HG03442 (cell line): ENCODE results near the gene LCP2.

Experiments
- ATAC-seq: cut with Tn5 transposase; IDR thresholded peaks from one replicate; pipeline ENCODE4 v1.9.1; 2021; ENCODE audit warnings: mild to moderate bottlenecking, moderate library complexity; ENCODE audit not compliant: unreplicated experiment

LCP2 gene

DNA sequence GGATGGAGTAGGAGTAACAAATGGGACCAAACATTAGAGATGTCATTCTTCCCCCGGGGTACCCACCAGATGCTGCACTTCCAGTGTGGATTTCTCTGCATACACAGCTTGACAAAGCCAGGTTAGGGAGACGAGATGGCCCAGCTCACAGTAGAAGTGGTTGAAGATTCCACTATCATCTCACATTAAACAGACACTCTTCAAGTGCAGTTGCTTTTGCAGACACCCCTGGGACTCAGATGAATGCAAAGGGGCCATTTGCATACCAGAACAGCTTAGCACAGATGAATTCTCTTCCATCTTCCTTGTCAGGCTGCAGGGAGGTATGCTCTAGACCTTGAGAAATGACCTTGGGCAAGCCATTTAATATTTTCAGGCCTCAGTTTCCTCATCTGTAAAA lies 77.4 kb downstream of the LCP2 start:
- no peak for ATAC-seq

DNA sequence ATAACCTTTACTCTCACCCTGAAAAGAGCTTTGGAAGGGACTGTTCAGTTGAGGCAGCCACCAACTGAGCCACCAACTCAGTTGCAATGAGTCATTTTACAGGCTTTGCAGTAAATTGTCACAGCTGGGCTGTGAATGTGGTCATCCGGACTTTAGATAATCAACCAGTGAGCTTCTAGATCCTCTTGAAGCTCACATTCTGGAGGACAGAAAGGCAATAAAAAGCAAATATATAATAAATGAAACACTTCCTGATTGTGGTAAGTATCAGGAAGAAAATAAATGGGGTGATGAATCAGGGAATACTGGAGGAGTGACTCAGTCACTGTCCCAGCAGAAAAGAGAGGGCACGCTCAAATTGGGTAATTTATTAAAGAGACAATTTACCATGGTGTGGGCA lies 78.0 kb downstream of the LCP2 start:
- ATAC-seq = no peak

GRCh38 chr5:170218726-170219125 lies 78.9 kb downstream of the LCP2 start:
- no peak for ATAC-seq

GRCh38 chr5:170217831-170218230 lies 79.7 kb downstream of the LCP2 start:
- ATAC-seq = no peak

- no peak for ATAC-seq
Observed at GRCh38 chr5:170216257-170216864, 81.2 kb downstream of the LCP2 start.

- ATAC-seq = no peak
Observed at GRCh38 chr5:170211575-170212334, 85.8 kb downstream of the LCP2 start.

- ATAC-seq = no peak
Observed at GRCh38 chr5:170206958-170207357, 90.6 kb downstream of the LCP2 start.

GRCh38 chr5:170206216-170206615 lies 91.4 kb downstream of the LCP2 start:
- no peak for ATAC-seq

DNA sequence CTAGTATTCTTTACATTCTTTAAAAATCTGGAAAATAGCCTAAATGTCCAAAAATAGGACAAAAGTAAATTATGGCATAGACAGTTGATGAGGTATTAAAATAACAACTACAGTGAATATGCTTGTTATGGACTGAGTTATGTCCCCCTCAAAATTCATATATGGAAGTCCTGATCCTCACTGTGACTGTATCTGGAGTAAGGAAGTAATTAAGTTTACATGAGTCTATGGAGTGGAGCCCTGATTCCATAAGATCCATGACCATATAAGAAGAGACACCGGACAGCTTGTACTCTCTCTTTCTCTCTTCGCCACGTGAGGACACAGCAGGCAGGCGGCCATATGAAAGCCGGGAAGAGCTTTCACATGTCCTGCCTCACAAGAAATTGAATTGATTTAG lies 93.4 kb downstream of the LCP2 start:
- no peak for ATAC-seq

- no peak for ATAC-seq
Observed at GRCh38 chr5:170202117-170202516, 95.5 kb downstream of the LCP2 start.

DNA sequence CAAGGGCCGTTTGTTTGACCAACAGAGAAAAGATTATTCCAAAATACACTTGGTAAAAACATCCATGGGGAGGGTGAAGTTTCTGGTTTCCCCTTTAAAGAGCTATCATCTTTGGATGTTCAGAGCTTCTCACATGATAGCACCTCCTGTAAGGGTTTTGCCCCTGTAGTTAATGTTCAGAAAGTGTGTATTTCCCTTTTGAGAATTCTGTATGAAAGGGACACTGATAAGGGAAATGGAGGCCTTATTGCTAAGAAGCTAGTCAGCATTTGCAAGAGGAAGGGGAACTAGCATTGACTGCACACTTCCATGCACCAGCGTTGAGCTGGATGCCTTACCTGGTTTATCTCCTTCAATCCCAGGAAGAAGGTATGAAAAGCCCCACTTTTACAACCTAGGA lies 96.3 kb downstream of the LCP2 start:
- ATAC-seq = no peak

DNA sequence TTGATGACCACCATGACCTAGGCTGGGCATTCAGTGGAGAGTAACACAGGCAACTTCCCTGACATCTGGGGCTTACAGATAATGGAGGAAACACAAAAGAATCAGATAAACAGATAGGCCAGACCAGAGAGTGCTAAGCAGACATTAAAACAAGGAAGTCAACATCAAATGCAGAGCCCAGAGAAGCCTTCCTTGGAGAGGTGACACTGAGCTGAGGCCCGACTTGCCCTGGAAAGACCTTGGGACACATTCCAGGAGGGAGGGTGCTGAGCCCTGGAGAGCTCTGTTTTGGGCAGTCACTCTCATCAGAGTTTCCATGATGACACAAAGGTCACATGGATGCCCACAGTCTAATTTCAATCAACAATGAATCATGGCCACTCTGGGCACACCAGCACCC lies 96.7 kb downstream of the LCP2 start:
- ATAC-seq = no peak
